ENCODE data around the gene CCDC154.

GRCh38 chr16:1453316-1453715, 9.0 kb upstream of the CCDC154 start:
- no peak for TF ChIP-seq CTCF (IDR thresholded peaks at IDR 0.05; ENCODE audit: insufficient read depth, low read depth, low read length)
- TF ChIP-seq EZH2 (IDR thresholded peaks at IDR 0.05; ENCODE audit: insufficient read depth, low read length), result no peak
